Nephron progenitor cell (in vitro differentiated cells): ENCODE results near the gene SLC44A4.
"Not testable (repeated sequence)": the region's sequence is repeated elsewhere in the genome, so short reads cannot be mapped to it uniquely, and the experiment has no call there.

Experiments
- DNase-seq: peaks from one replicate; pipeline ENCODE4 v3.0.0; 2021
- H3K27ac Mint-ChIP-seq: 2 replicates; pipeline ENCODE4 v1.8.0; 2021; ENCODE audit warnings: mild to moderate bottlenecking, moderate library complexity, mixed read lengths
- H3K27me3 Mint-ChIP-seq: 2 replicates; pipeline ENCODE4 v1.8.0; 2021; ENCODE audit warnings: mild to moderate bottlenecking, low read depth, mixed read lengths; ENCODE audit not compliant: poor library complexity
- H3K36me3 Mint-ChIP-seq: 2 replicates; pipeline ENCODE4 v1.8.0; 2021; ENCODE audit warnings: low read depth, mixed read lengths
- H3K4me1 Mint-ChIP-seq: 2 replicates; pipeline ENCODE4 v1.8.0; 2021; ENCODE audit warnings: mixed read lengths
- H3K4me3 Mint-ChIP-seq: 2 replicates; pipeline ENCODE4 v1.8.0; 2021; ENCODE audit warnings: mild to moderate bottlenecking, moderate library complexity, mixed read lengths
- H3K9me3 Mint-ChIP-seq: 2 replicates; pipeline ENCODE4 v1.8.0; 2021; ENCODE audit warnings: mild to moderate bottlenecking, moderate library complexity, mixed read lengths
- TF ChIP-seq, protein P1 (sequence below): fragments of 200-600 bp; sonication (generic); IDR thresholded peaks from 2 replicates; pipeline ENCODE4 v1.5.0; 2021; ENCODE audit warnings: antibody characterized with exemption

The SLC44A4 gene

DNA sequence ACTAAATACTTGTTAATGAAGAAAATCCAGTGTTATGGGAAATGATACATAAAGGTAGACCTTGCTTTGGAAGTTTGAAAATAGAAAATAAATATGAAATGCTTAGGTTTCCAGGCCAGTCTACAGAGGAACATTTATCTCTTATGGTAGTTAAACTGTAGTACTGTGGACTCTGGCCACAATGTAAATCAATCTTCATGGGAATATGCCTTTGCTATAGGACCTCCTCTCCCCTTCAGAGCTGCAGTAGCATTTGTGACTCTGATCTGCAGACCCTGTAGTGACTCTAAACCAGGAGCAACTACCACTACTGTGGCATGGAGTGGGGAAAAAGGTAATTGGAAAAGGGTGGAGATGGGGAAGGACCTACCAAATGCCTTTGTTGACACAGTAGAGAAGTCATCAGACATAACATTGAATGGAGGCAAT is 58.9 kb downstream of the SLC44A4 start:
- H3K27me3 Mint-ChIP-seq = peaks cover 9% of the 10 kb centered on the region
- H3K4me1 Mint-ChIP-seq = peaks cover 48% of the 10 kb centered on the region
- peak overlapping the region; percentile 26 for H3K4me3 Mint-ChIP-seq
- peaks cover 33% of the 10 kb centered on the region for H3K9me3 Mint-ChIP-seq
- TF ChIP-seq, protein P1, sequence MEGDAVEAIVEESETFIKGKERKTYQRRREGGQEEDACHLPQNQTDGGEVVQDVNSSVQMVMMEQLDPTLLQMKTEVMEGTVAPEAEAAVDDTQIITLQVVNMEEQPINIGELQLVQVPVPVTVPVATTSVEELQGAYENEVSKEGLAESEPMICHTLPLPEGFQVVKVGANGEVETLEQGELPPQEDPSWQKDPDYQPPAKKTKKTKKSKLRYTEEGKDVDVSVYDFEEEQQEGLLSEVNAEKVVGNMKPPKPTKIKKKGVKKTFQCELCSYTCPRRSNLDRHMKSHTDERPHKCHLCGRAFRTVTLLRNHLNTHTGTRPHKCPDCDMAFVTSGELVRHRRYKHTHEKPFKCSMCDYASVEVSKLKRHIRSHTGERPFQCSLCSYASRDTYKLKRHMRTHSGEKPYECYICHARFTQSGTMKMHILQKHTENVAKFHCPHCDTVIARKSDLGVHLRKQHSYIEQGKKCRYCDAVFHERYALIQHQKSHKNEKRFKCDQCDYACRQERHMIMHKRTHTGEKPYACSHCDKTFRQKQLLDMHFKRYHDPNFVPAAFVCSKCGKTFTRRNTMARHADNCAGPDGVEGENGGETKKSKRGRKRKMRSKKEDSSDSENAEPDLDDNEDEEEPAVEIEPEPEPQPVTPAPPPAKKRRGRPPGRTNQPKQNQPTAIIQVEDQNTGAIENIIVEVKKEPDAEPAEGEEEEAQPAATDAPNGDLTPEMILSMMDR = no peak
- peaks cover 22% of the 10 kb centered on the region for H3K36me3 Mint-ChIP-seq
- no peak for DNase-seq
- H3K27ac Mint-ChIP-seq = peak overlapping the region; percentile 44

DNA sequence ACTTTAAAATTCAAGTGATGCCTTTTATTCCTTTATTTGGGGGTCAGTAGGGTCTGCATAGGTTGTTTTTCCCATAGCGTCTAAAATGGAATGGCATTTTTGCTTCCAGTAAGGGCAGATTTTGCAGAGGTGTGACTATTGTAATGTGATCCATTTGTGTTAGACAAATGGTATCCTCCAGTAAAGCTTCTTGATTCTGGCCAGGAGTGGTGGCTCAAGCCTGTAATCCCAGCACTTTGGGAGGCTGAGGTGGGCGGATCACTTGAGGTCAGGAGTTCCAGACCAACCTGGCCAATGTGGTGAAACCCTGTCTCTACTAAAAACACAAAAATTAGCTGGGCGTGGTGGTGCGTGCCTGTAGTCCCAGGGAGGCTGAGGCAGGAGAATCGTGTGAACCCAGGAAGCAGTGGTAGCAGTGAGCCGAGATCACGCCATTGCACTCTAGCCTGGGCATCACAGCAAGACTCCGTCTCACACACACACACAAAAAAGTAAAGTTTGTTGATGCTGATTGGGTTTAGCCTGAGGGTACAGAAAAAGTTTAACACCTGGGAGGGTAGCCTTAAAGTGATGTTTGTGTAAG is 60.8 kb downstream of the SLC44A4 start:
- not testable (repeated sequence) for DNase-seq, H3K27ac Mint-ChIP-seq
- Mint-ChIP-seq H3K9me3 (peaks cover 35% of the 10 kb centered on the region), H3K27me3 (peaks cover 11% of the 10 kb centered on the region), H3K36me3 (peaks cover 22% of the 10 kb centered on the region), H3K4me3 (peak overlapping the region; percentile 68), H3K4me1 (peaks cover 51% of the 10 kb centered on the region)

DNA sequence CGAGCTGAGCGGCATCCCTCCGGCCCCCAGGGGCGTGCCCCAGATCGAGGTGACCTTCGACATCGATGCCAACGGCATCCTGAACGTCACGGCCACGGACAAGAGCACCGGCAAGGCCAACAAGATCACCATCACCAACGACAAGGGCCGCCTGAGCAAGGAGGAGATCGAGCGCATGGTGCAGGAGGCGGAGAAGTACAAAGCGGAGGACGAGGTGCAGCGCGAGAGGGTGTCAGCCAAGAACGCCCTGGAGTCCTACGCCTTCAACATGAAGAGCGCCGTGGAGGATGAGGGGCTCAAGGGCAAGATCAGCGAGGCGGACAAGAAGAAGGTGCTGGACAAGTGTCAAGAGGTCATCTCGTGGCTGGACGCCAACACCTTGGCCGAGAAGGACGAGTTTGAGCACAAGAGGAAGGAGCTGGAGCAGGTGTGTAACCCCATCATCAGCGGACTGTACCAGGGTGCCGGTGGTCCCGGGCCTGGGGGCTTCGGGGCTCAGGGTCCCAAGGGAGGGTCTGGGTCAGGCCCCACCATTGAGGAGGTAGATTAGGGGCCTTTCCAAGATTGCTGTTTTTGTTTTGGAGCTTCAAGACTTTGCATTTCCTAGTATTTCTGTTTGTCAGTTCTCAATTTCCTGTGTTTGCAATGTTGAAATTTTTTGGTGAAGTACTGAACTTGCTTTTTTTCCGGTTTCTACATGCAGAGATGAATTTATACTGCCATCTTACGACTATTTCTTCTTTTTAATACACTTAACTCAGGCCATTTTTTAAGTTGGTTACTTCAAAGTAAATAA is 61.5 kb downstream of the SLC44A4 start:
- not testable (repeated sequence) for H3K27ac Mint-ChIP-seq, DNase-seq

DNA sequence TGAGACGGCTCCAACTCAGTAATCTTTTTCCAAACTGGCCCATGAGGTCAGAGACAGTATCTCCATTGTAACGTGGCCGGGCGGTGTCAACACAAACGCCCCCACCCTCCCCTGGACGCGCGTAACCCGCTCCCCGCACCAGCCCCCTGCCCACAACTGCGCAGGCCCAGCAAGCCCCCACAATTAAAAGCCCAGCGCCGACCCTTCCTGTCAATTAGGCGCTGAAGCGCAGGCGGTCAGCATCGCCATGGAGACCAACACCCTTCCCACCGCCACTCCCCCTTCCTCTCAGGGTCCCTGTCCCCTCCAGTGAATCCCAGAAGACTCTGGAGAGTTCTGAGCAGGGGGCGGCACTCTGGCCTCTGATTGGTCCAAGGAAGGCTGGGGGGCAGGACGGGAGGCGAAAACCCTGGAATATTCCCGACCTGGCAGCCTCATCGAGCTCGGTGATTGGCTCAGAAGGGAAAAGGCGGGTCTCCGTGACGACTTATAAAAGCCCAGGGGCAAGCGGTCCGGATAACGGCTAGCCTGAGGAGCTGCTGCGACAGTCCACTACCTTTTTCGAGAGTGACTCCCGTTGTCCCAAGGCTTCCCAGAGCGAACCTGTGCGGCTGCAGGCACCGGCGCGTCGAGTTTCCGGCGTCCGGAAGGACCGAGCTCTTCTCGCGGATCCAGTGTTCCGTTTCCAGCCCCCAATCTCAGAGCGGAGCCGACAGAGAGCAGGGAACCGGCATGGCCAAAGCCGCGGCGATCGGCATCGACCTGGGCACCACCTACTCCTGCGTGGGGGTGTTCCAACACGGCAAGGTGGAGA is 63.6 kb downstream of the SLC44A4 start, which contains the start of the genes HSPA1A and HSPA1L:
Gene HSPA1A, plus strand, starts transcription at position 519 of the 814 bp plus-strand sequence. Its CDS starts 214 bp downstream, at position 733.
Gene HSPA1L, minus strand, starts transcription at position 259 of the 814 bp plus-strand sequence. CDS start 3,311 bp downstream, outside the sequence.
- Mint-ChIP-seq H3K27ac (peak within 1 kb of the TSS; percentile 99), H3K9me3 (peaks cover 35% of the 10 kb centered on the region), H3K4me3 (peak within 1 kb of the TSS; percentile 81), H3K36me3 (peaks cover 22% of the 10 kb centered on the region), H3K4me1 (peaks cover 30% of the 10 kb centered on the region), H3K27me3 (peaks cover 10% of the 10 kb centered on the region)
- TF ChIP-seq, protein P1 = no peak
- DNase-seq = peak; percentile 86

More for the DNA sequence above, 61.5 kb downstream of the SLC44A4 start:
- H3K27me3 Mint-ChIP-seq = not testable (repeated sequence)
- H3K9me3 Mint-ChIP-seq = peaks cover 35% of the 10 kb centered on the region
- H3K4me1 Mint-ChIP-seq = peaks cover 44% of the 10 kb centered on the region
- H3K4me3 Mint-ChIP-seq = peak overlapping the region; percentile 68
- peaks cover 22% of the 10 kb centered on the region for H3K36me3 Mint-ChIP-seq

DNA sequence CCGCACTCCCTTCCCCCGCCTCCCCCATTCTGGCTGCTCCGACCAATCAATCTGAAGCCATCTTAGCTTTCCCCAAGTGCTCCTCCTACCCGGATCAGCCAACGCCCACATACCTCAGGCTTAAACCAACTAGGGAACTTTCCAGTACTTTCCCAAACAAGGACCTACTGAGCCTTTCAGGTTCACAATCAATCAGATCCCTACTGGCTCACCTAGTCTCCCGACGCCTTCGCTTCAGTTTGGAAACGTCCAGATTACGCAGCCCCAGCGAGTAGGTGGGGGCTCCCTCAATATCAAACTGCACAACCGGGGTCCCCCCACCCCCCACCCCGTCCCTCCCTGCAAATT is 64.1 kb downstream of the SLC44A4 start:
- Mint-ChIP-seq H3K36me3 (peaks cover 22% of the 10 kb centered on the region), H3K4me1 (peaks cover 25% of the 10 kb centered on the region), H3K27me3 (peaks cover 6% of the 10 kb centered on the region), H3K27ac (peak overlapping the region; percentile 99), H3K9me3 (peaks cover 31% of the 10 kb centered on the region), H3K4me3 (peak overlapping the region; percentile 81)
- DNase-seq = peak; percentile 76
- TF ChIP-seq, protein P1 = no peak

DNA sequence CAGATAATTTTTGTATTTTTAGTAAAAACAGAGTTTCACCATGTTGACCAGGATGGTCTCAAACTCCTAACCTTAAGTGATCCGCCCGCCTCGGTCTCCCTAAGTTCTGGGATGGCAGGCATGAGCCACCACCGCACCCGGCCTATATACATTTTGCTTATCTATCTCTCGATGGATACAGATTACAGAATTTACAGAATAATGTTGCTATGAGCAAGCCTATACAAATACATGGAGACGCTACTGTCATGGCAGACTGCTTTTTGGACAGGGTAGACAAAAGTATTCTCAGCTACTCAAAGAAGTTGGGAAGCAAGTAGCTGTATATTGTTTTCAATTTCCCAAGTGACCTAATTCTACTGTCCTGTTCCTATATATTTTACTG is 65.3 kb downstream of the SLC44A4 start:
- TF ChIP-seq, protein P1 = no peak
- Mint-ChIP-seq H3K4me1 (peaks cover 29% of the 10 kb centered on the region), H3K36me3 (peaks cover 16% of the 10 kb centered on the region), H3K27ac (peak overlapping the region; percentile 86), H3K4me3 (no peak overlapping the region), H3K27me3 (peaks cover 6% of the 10 kb centered on the region), H3K9me3 (peaks cover 22% of the 10 kb centered on the region)
- DNase-seq = no peak
